Measurements from ENCODE around the gene TMEM156.

- TF ChIP-seq, protein P1, sequence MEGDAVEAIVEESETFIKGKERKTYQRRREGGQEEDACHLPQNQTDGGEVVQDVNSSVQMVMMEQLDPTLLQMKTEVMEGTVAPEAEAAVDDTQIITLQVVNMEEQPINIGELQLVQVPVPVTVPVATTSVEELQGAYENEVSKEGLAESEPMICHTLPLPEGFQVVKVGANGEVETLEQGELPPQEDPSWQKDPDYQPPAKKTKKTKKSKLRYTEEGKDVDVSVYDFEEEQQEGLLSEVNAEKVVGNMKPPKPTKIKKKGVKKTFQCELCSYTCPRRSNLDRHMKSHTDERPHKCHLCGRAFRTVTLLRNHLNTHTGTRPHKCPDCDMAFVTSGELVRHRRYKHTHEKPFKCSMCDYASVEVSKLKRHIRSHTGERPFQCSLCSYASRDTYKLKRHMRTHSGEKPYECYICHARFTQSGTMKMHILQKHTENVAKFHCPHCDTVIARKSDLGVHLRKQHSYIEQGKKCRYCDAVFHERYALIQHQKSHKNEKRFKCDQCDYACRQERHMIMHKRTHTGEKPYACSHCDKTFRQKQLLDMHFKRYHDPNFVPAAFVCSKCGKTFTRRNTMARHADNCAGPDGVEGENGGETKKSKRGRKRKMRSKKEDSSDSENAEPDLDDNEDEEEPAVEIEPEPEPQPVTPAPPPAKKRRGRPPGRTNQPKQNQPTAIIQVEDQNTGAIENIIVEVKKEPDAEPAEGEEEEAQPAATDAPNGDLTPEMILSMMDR (IDR thresholded peaks at IDR 0.05): no peak
- TF ChIP-seq POLR2AphosphoS5 (IDR thresholded peaks at IDR 0.05) (no peak), POLR2A (IDR thresholded peaks at IDR 0.05) (no peak)
Measured at GRCh38 chr4:38987491-38987890, 44.7 kb downstream of the TMEM156 start.

Data from breast epithelium (tissue), 3 donors.